ENCODE data around the gene TMEM120A. TPM values are rescaled to one million over a fixed set of nuclear protein-coding genes. Genes with fewer than 3 reads are reported as not detected.

TMEM120A gene
- polyA plus RNA-seq, 3 donors = 65.5 to 79.9 (median 76.1) TPM

GRCh38 chr7:75938921-75939320, 55.5 kb downstream of the TMEM120A start:
- intact Hi-C loops (cut with micrococcal nuclease) = no loop called here
- Histone ChIP-seq H3K36me3 (replicated peaks in 1 of 2; ENCODE audit: control insufficient read depth in 1 of 2, insufficient read depth in 2 of 2, low read length in 2 of 2) (peaks cover 9 to 21% of the 10 kb centered on the region in 2 donors), H3K4me3 (replicated peaks in 1 of 3; ENCODE audit: low read depth in 2 of 3, low read length in 3 of 3) (no peak overlapping the region), H3K4me1 (ENCODE audit: control insufficient read depth in 1 of 2, insufficient read depth in 2 of 2, low read length in 2 of 2) (peaks cover 7 to 9% of the 10 kb centered on the region in 2 donors), H2AFZ (ENCODE audit: insufficient read depth, low read depth, low read length, poor library complexity, severe bottlenecking) (no peak overlapping the region), H3K9me3 (replicated peaks in 1 of 2; ENCODE audit: control insufficient read depth in 1 of 2, insufficient read depth in 1 of 2, low read length in 2 of 2) (no peaks in the 10 kb centered on the region), H3K27me3 (ENCODE audit: control insufficient read depth in 2 of 2, insufficient read depth in 2 of 2, low read length in 2 of 2) (no peaks in the 10 kb centered on the region), H3K4me2 (replicated peaks; ENCODE audit: extremely low read depth, low read length, poor library complexity, severe bottlenecking) (no peak overlapping the region), H3K9ac (ENCODE audit: insufficient read depth, low read length, poor library complexity, severe bottlenecking) (no peak overlapping the region), H3K27ac (ENCODE audit: low read depth in 1 of 2, low read length in 2 of 2) (no peak overlapping the region), H4K20me1 (ENCODE audit: insufficient read depth, low read length) (peaks cover 62% of the 10 kb centered on the region), H3K79me2 (ENCODE audit: insufficient read depth, low read length) (peaks cover 45% of the 10 kb centered on the region)
- H3K9me3 Mint-ChIP-seq = no peaks in the 10 kb centered on the region
- peaks cover 19 to 49% of the 10 kb centered on the region in 2 donors for H3K36me3 Mint-ChIP-seq
- H3K27me3 Mint-ChIP-seq (ENCODE audit: low read depth in 3 of 3) = no peaks in the 10 kb centered on the region
- H3K4me1 Mint-ChIP-seq = peaks cover 19% of the 10 kb centered on the region
- H3K4me3 Mint-ChIP-seq = no peak overlapping the region
- TF ChIP-seq, protein P1, sequence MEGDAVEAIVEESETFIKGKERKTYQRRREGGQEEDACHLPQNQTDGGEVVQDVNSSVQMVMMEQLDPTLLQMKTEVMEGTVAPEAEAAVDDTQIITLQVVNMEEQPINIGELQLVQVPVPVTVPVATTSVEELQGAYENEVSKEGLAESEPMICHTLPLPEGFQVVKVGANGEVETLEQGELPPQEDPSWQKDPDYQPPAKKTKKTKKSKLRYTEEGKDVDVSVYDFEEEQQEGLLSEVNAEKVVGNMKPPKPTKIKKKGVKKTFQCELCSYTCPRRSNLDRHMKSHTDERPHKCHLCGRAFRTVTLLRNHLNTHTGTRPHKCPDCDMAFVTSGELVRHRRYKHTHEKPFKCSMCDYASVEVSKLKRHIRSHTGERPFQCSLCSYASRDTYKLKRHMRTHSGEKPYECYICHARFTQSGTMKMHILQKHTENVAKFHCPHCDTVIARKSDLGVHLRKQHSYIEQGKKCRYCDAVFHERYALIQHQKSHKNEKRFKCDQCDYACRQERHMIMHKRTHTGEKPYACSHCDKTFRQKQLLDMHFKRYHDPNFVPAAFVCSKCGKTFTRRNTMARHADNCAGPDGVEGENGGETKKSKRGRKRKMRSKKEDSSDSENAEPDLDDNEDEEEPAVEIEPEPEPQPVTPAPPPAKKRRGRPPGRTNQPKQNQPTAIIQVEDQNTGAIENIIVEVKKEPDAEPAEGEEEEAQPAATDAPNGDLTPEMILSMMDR (IDR thresholded peaks at IDR 0.05) = no peak
- H3K27ac Mint-ChIP-seq = peak overlapping the region in 3 of 7 donors; percentile 33 to 47 (median 38)
- 97% methylated on average over 6 of the region's 6 CpGs for WGBS (ENCODE audit: insufficient coverage)
- no peak for DNase-seq

DNA sequence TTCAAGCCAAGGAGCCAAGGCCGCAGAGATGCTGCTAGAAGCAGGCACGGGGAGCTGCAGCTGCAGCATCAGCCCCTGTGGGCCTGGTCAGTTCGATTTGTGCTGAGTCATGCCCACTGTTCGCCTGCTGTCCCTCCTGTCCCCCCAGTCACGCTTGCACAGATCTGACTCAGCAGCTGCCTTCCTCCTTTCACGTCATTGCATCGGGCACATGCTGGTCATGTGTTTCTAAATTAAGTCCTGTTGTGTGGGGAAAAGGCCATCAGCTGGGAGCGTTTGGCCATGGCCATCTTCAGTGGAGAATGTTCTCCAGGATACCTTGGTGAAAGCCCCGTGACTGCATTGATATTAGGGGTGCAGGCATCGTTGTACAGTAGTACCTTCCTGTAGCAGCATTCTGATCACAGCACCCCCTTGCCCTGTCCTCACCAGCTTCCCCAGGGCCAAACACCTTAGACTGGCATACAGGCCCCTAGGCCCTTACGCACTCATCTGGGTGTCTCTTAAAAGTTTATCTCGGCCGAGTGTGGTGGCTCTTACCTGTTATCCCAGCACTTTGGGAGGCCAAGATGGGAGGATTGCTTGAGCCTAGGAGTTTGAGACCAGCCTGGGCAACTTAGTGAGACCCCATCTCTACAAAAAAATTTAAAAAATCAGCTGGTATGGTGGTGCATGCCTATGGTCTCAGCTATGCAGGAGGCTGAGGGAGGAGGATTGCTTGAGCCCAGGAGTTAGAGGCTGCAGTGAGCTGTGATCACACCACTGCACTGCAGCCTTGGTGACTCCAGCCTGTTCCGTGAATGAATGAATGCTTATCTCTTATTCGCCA, 56.2 kb downstream of the TMEM120A start:
- Mint-ChIP-seq H3K4me3 (no peak overlapping the region), H3K36me3 (peaks cover 19 to 48% of the 10 kb centered on the region in 2 donors), H3K9me3 (peaks cover 0 to 2% (median 0%) of the 10 kb centered on the region in 7 donors), H3K27me3 (ENCODE audit: low read depth in 3 of 3) (no peaks in the 10 kb centered on the region), H3K27ac (peak overlapping the region; percentile 12 to 75 (median 43)), H3K4me1 (peaks cover 15% of the 10 kb centered on the region)
- no peak overlapping the region for H2AFZ ChIP-seq (ENCODE audit: insufficient read depth, low read depth, low read length, poor library complexity, severe bottlenecking)
- no peak overlapping the region for H3K27ac ChIP-seq (ENCODE audit: low read depth in 1 of 2, low read length in 2 of 2)
- peaks cover 69% of the 10 kb centered on the region for H4K20me1 ChIP-seq (ENCODE audit: insufficient read depth, low read length)
- H3K4me1 ChIP-seq (ENCODE audit: control insufficient read depth in 1 of 2, insufficient read depth in 2 of 2, low read length in 2 of 2) = peaks cover 7 to 8% of the 10 kb centered on the region in 2 donors
- 72% methylated on average over 9 of the region's 15 CpGs for WGBS (ENCODE audit: insufficient coverage)
- no peak overlapping the region for H3K4me2 ChIP-seq (replicated peaks; ENCODE audit: extremely low read depth, low read length, poor library complexity, severe bottlenecking)
- no peak overlapping the region for H3K9ac ChIP-seq (ENCODE audit: insufficient read depth, low read length, poor library complexity, severe bottlenecking)
- H3K36me3 ChIP-seq (replicated peaks in 1 of 2; ENCODE audit: control insufficient read depth in 1 of 2, insufficient read depth in 2 of 2, low read length in 2 of 2) = peaks cover 9 to 21% of the 10 kb centered on the region in 2 donors
- H3K79me2 ChIP-seq (ENCODE audit: insufficient read depth, low read length) = peaks cover 45% of the 10 kb centered on the region
- H3K4me3 ChIP-seq (replicated peaks in 1 of 3; ENCODE audit: low read depth in 2 of 3, low read length in 3 of 3) = no peak overlapping the region
- TF ChIP-seq, protein P1 (IDR thresholded peaks at IDR 0.05) = no peak
- H3K9me3 ChIP-seq (replicated peaks in 1 of 2; ENCODE audit: control insufficient read depth in 1 of 2, insufficient read depth in 1 of 2, low read length in 2 of 2) = no peaks in the 10 kb centered on the region
- intact Hi-C loops (cut with micrococcal nuclease) = no loop called here
- DNase-seq = peak; percentile 64 to 84 (median 66)
- H3K27me3 ChIP-seq (ENCODE audit: control insufficient read depth in 2 of 2, insufficient read depth in 2 of 2, low read length in 2 of 2) = no peaks in the 10 kb centered on the region

Small RNA genes within 50 kb of the gene (small RNA-seq; reads per million reads assigned to genes)
- gene SNORA14A (ENCODE audit: insufficient read length, low read depth) = 78.7 reads per million, percentile 95 among the genes with 10 or more reads in this experiment

Other genes with a start within 250 kb of the TMEM120A start
- gene CCL26, start 222.4 kb downstream of the TMEM120A start, polyA plus RNA-seq = not detected
- gene CCL24, start 180.8 kb downstream of the TMEM120A start, polyA plus RNA-seq = 1 to 10 TPM in 1 of 3 donors, not detected in 2; 1.2 TPM
- gene RHBDD2, start 115.6 kb downstream of the TMEM120A start, polyA plus RNA-seq = 10 to 100 TPM; 34.1 to 54.6 (median 53.1) TPM
- 100 to 1,000 TPM in 1 of 3 donors, 10 to 100 TPM in 2; 90.5 to 102 (median 98.1) TPM for gene POR, start 79.4 kb downstream of the TMEM120A start, polyA plus RNA-seq
- gene STYXL1, start 53.4 kb upstream of the TMEM120A start, polyA plus RNA-seq = 10 to 100 TPM; 64.6 to 79.8 (median 67.2) TPM
- 100 to 1,000 TPM in 2 of 3 donors, 10 to 100 TPM in 1; 75.2 to 162 (median 129) TPM for gene MDH2, start 53.5 kb upstream of the TMEM120A start, polyA plus RNA-seq
- not detected for gene SRRM3, start 207.3 kb upstream of the TMEM120A start, polyA plus RNA-seq

Data from CD14-positive monocyte (primary cell).